Activated CD8-positive, alpha-beta T cell treated with anti-CD3 and anti-CD28 coated beads for 36 hours (primary cell): ENCODE measurements around the gene FAM222B. TPM values are rescaled to one million over a fixed set of nuclear protein-coding genes. Genes with fewer than 3 reads are reported as not detected.

Source experiments
- ATAC-seq: fragments of 200-7000 bp; cut with Tn5 transposase; one replicate; pipeline ENCODE4 v1.10.0; 2021; ENCODE audit warnings: mild to moderate bottlenecking, moderate library complexity
- CTCF ChIA-PET: fragments of 350-600 bp; sonication (Branson Sonifier 250); formaldehyde crosslinking; loops from one replicate; lab custom pipeline; 2021; ENCODE audit warnings: antibody characterized with exemption; lab: Charles Lee
- POLR2A ChIA-PET: fragments of 350-600 bp; sonication (Branson Sonifier 250); formaldehyde crosslinking; loops from one replicate; lab custom pipeline; 2021; ENCODE audit warnings: antibody characterized with exemption; lab: Charles Lee
- DNase-seq: peaks from one replicate; pipeline ENCODE4 v3.0.0-alpha.2; 2020
- H3K27ac Mint-ChIP-seq: one replicate; pipeline ENCODE4 v1.8.0; 2021; ENCODE audit warnings: mild to moderate bottlenecking, mixed read lengths
- H3K27me3 Mint-ChIP-seq: one replicate; pipeline ENCODE4 v1.8.0; 2021; ENCODE audit warnings: mixed read lengths
- H3K36me3 Mint-ChIP-seq: one replicate; pipeline ENCODE4 v1.8.0; 2021; ENCODE audit warnings: low read depth, mixed read lengths
- H3K4me1 Mint-ChIP-seq: one replicate; pipeline ENCODE4 v1.8.0; 2021; ENCODE audit warnings: low read depth, mixed read lengths
- H3K4me3 Mint-ChIP-seq: one replicate; pipeline ENCODE4 v1.8.0; 2021; ENCODE audit warnings: mild to moderate bottlenecking, moderate library complexity, mixed read lengths
- H3K9me3 Mint-ChIP-seq: one replicate; pipeline ENCODE4 v1.8.0; 2021; ENCODE audit warnings: mixed read lengths
- CTCF ChIP-seq: fragments of 200-600 bp; IDR thresholded peaks from one replicate; pipeline ENCODE4 v1.8.0; 2022; ENCODE audit warnings: antibody characterized with exemption, mild to moderate bottlenecking
- intact Hi-C: fragments of 100-400 bp; cut with micrococcal nuclease; formaldehyde crosslinking; loops from one replicate; pipeline ENCODE4 v1.10.0; 2022
- total RNA-seq, 2 experiments: library from RNA; stranded (reverse); gene quantifications; one replicate each; pipeline ENCODE4 v1.2.3, GENCODE V29; 2021

FAM222B gene
- total RNA-seq, 2 experiments from 2014 or later = 14.7 to 15.2 TPM

- H3K27me3 Mint-ChIP-seq = no peaks in the 10 kb centered on the region
- no peak overlapping the region for H3K4me3 Mint-ChIP-seq
- H3K36me3 Mint-ChIP-seq = peaks cover 12% of the 10 kb centered on the region
- no peak overlapping the region for H3K27ac Mint-ChIP-seq
- no peak for DNase-seq
- CTCF ChIA-PET = interaction anchor here (0.9 to 1.2 kb wide), 3 partner anchors 8 to 15 kb away, joined by 3 to 6 read pairs (median 6); partner anchors contain the start of genes TLCD1 and TRAF4
- H3K4me1 Mint-ChIP-seq = peaks cover 35% of the 10 kb centered on the region
- no peak for TF ChIP-seq CTCF
- POLR2A ChIA-PET = interaction anchor here (1.3 to 20.7 kb wide), 4 partner anchors 8 to 17 kb away, joined by 4 to 480 read pairs (median 6); partner anchors contain the start of genes NEK8, RPL23A and TLCD1
- ATAC-seq = no peak
- intact Hi-C loops = no loop called here
- H3K9me3 Mint-ChIP-seq = peaks cover 3% of the 10 kb centered on the region
Measured at GRCh38 chr17:28735242-28735722, 107.3 kb downstream of the FAM222B start.

GRCh38 chr17:28734712-28735241 is 107.8 kb downstream of the FAM222B start:
- H3K27me3 Mint-ChIP-seq = no peaks in the 10 kb centered on the region
- DNase-seq = no peak
- peaks cover 10% of the 10 kb centered on the region for H3K36me3 Mint-ChIP-seq
- H3K4me1 Mint-ChIP-seq = peaks cover 37% of the 10 kb centered on the region
- ChIA-PET CTCF (interaction anchor here (1.0 to 1.2 kb wide), 2 partner anchors 8 to 15 kb away, joined by 6 read pairs; partner anchors contain the start of gene TLCD1), POLR2A (interaction anchor here (1.3 to 20.7 kb wide), 4 partner anchors 8 to 17 kb away, joined by 4 to 480 read pairs (median 6); partner anchors contain the start of genes NEK8, RPL23A and TLCD1)
- H3K27ac Mint-ChIP-seq = no peak overlapping the region
- no peak for TF ChIP-seq CTCF
- H3K9me3 Mint-ChIP-seq = peaks cover 3% of the 10 kb centered on the region
- no peak overlapping the region for H3K4me3 Mint-ChIP-seq
- intact Hi-C loops = no loop called here
- no peak for ATAC-seq

GRCh38 chr17:28733346-28733745 is 109.2 kb downstream of the FAM222B start:
- POLR2A ChIA-PET = interaction anchor here (20.7 kb wide), 1 partner anchor 9 kb away, joined by 480 read pairs; the partner anchor contains the start of genes NEK8, RPL23A and TLCD1
- intact Hi-C loops = no loop called here
- H3K4me1 Mint-ChIP-seq = peaks cover 32% of the 10 kb centered on the region
- H3K4me3 Mint-ChIP-seq = no peak overlapping the region
- H3K27ac Mint-ChIP-seq = no peak overlapping the region
- peaks cover 4% of the 10 kb centered on the region for H3K36me3 Mint-ChIP-seq
- H3K9me3 Mint-ChIP-seq = peaks cover 1% of the 10 kb centered on the region
- TF ChIP-seq CTCF = no peak
- H3K27me3 Mint-ChIP-seq = no peaks in the 10 kb centered on the region
- DNase-seq (no peak), ATAC-seq (no peak)
- CTCF ChIA-PET = interaction anchor here (1.3 to 13.9 kb wide), 2 partner anchors 13 to 183 kb away, joined by 4 to 609 read pairs; partner anchors contain the start of gene TRAF4

GRCh38 chr17:28729950-28730330 is 112.7 kb downstream of the FAM222B start:
- ATAC-seq (no peak), DNase-seq (no peak)
- intact Hi-C loops = loop anchor here (5.0 kb wide), 3 partner anchors 32 to 172 kb away; partner anchors contain the start of gene DHRS13
- Mint-ChIP-seq H3K36me3 (peaks cover 10% of the 10 kb centered on the region), H3K9me3 (no peaks in the 10 kb centered on the region), H3K4me3 (peak overlapping the region; percentile 7), H3K27ac (peak overlapping the region; percentile 6), H3K27me3 (no peaks in the 10 kb centered on the region), H3K4me1 (peaks cover 22% of the 10 kb centered on the region)
- no peak for TF ChIP-seq CTCF
- ChIA-PET CTCF (interaction anchor here (0.6 to 13.9 kb wide), 3 partner anchors 17 to 220 kb away, joined by 3 to 609 read pairs (median 66); partner anchors contain the start of genes PHF12 and TRAF4), POLR2A (interaction anchor here (0.8 to 11.5 kb wide), 3 partner anchors 14 to 220 kb away, joined by 3 to 480 read pairs (median 4); partner anchors contain the start of gene TRAF4)
